ENCODE results near the gene PPP1R13B.

Gene PPP1R13B

GRCh38 chr14:103881268-103882201 is 34.2 kb upstream of the PPP1R13B start:
- DNase-seq (ENCODE audit: low read depth), result no peak

GRCh38 chr14:103880348-103881267 is 33.2 kb upstream of the PPP1R13B start:
- no peak for DNase-seq (ENCODE audit: low read depth)

GRCh38 chr14:103879570-103880347 is 32.4 kb upstream of the PPP1R13B start:
- DNase-seq (ENCODE audit: low read depth), result no peak

GRCh38 chr14:103879118-103879569 is 31.8 kb upstream of the PPP1R13B start:
- no peak for DNase-seq (ENCODE audit: low read depth)

GRCh38 chr14:103878180-103878579 is 30.8 kb upstream of the PPP1R13B start:
- DNase-seq (ENCODE audit: low read depth), result no peak

GRCh38 chr14:103875010-103875409 is 27.6 kb upstream of the PPP1R13B start:
- DNase-seq (ENCODE audit: low read depth), result no peak

GRCh38 chr14:103872481-103873113 is 25.2 kb upstream of the PPP1R13B start:
- no peak for DNase-seq (ENCODE audit: low read depth)

- DNase-seq (ENCODE audit: low read depth), result peak; percentile 67
Observed at GRCh38 chr14:103871596-103872480, 24.5 kb upstream of the PPP1R13B start.

DNA sequence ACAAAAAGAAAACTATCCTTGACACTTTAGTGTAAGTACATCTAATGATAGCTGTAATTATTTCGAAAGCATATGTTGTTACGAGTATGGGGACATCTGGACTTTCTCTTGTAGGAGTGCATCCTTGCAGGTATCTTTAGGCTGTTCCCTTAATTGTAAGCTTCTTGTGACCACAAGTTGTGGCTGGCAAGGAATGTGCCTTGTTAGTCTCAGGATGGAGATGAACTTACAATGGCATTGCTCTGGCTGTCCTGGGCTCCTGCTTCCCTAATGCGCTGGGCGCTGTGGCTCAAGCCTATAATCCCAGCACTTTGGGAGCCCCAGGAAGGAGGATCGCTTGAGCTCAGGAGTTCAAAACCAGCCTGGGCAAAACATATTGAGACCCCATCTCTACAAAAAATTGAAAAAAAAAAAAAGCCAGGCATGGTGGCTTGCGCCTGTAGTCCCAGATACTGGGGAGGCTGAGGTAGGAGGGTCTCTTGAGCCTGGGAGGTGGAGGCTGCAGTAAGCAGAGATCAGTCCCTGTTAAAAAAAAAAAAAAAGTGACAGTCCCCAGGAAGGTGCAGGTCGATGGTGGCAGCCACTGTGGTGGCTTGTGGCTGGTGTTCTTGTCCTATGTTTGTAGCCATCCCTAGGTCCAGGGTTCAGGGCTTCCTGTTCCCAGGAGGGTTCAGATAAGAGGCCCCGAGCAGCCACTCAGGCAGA is 23.7 kb upstream of the PPP1R13B start:
- no peak for DNase-seq (ENCODE audit: low read depth)

DNA sequence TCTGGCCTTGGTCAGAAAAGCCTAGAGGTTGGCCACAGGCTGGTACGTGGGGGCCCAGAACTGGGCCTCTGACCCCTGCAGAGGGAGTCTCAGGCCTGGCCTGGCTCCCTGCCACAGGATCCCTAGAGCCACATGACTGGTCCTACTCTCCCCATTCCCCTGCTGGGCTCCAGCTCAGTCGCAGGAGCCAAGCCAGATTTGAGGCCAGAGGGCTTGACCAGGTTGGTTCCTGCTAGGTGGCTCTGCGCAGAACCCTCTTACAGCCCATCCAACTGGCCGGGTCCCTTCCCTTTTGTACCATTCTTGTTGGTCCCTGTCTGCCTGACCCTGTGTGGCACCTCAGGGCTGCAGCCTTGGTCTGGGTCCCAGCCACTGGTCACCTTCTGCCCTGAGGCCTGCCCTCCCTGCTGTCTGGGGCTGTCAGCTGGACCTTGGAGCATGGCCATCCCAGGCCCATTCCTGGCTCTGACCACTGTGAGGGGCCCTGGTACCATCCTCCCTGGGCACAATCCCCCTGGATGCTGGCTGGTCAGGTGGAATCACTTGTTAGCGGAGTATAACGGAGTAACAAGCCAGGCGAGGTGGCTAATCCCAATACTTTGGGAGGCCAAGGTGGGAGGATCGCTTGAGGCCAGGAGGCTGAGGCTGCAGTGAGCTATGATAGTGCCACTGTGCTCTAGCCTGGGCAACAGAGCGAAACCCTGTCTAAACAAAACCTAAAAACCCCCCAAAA is 22.9 kb upstream of the PPP1R13B start:
- DNase-seq (ENCODE audit: low read depth), result no peak

- DNase-seq (ENCODE audit: low read depth), result no peak
Observed at GRCh38 chr14:103869406-103870143, 22.2 kb upstream of the PPP1R13B start.

- no peak for DNase-seq (ENCODE audit: low read depth)
Observed at GRCh38 chr14:103868242-103868897, 21.0 kb upstream of the PPP1R13B start.

DNA sequence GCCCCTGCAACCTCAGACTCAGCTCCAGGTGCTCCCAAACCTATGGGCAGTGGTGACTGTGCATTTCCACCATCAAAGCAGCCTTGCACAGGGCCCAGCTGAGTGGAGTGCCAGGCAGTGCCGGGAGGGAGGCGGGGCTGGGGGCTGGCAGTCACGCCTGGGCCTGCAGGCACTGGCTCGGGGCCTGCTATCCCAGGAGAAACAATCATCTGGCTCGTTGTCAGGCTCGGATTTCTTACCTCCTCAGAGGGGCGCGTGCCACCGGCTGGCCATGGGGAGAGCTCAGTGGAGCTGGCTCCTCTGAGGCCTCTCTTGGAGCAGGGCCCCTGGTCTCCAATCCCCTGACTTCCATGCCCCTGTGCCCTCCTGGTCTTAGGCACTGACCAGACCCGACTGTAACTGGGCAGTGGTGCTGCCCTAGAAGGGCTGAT is 20.2 kb upstream of the PPP1R13B start:
- no peak for DNase-seq (ENCODE audit: low read depth)

DNA sequence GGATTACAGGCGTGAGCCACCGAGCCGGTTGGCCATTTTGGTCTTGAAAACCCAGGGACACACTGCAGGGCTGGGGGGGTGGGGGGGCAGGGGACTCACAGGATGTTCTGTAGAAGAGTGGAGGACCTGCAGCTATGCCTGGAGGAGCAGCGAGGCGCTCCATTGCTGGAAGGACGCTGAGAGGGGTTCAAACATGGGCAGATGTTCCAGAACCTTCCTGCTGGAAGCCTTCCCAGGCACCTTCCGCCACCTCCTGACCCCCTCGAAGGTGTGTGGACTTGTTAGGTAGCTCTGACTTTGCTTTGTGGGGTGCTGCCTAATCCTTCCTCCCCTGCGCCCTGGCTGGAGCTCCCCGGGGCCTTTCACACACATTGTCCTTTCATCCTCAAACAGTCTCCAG is 19.6 kb upstream of the PPP1R13B start:
- no peak for DNase-seq (ENCODE audit: low read depth)

DNA sequence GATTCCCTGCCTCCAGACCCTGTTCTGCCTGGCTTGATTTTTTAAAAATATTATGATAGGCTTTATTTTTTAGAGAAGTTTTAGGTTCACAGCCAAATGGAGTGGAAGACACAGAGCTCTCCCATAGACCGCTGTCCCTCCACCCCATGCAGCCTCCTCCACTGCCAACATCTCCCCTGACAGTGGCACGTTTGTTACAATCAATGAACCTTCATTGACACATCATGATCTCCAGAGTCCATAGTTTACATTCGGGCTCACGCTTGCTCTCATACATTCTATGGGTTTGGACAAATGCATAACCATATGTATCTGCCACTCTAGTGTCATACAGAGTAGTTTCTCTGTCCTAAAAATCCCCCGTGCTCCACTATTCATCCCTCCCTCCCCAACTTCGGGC is 15.9 kb upstream of the PPP1R13B start:
- no peak for DNase-seq (ENCODE audit: low read depth)

GRCh38 chr14:103862393-103862782 is 15.0 kb upstream of the PPP1R13B start:
- DNase-seq (ENCODE audit: low read depth), result no peak
